ENCODE results near the gene NR3C2. TPM values are rescaled to one million over a fixed set of nuclear protein-coding genes. Genes with fewer than 3 reads are reported as not detected.

NR3C2 gene
- polyA plus RNA-seq, 1 of the 3 experiments (the other 2 are of a cell fraction): 0.02 TPM

DNA sequence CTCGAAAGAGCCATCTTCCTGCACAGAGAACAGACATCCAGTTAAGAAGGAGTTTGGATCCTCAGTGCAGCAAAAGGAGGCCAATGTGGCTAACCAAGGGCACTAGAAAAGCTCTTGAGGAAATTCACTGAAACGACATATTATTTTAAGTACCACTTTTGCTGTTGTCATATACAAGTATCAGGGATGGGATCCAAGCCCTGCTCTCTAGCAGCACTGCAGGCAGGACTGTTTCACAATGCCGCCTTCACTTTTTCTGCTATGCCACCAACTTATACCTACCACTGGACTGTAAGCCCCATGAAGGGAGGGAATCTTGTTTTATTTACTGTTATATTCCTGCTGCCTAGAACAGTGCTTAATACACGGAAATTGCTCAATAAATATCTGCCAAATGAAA is 299.0 kb downstream of the NR3C2 start:
- Histone ChIP-seq H3F3A (replicated peaks; ENCODE audit: insufficient read depth) (no peaks in the 10 kb centered on the region), H3K27me3 (ENCODE audit: insufficient read depth) (no peaks in the 10 kb centered on the region), H3K4me2 (no peak overlapping the region), H4K20me1 (ENCODE audit: insufficient read depth) (no peaks in the 10 kb centered on the region), H3K4me3 (ENCODE audit: low read depth in 2 of 2, low read length in 1 of 2) (no peak overlapping the region), H3K36me3 (replicated peaks in 1 of 2; ENCODE audit: control insufficient read depth in 1 of 2, insufficient read depth in 2 of 2, low read length in 1 of 2) (no peaks in the 10 kb centered on the region), H3K79me2 (ENCODE audit: insufficient read depth) (no peaks in the 10 kb centered on the region), H3K9me2 (no peaks in the 10 kb centered on the region), H3K9ac (no peak overlapping the region), H2AFZ (ENCODE audit: low read depth) (no peak overlapping the region), H3K27ac (ENCODE audit: low read depth in 2 of 2, low read length in 1 of 2) (no peak overlapping the region), H3K9me3 (no peaks in the 10 kb centered on the region), H3K4me1 (ENCODE audit: control insufficient read depth in 1 of 2, insufficient read depth in 2 of 2, low read depth in 1 of 2, low read length in 1 of 2) (no peaks in the 10 kb centered on the region)
- ChIA-PET POLR2A (no interaction called here), CTCF (interaction anchor here (0.6 kb wide), 1 partner anchor 1256 kb away, joined by 3 read pairs; no protein-coding TSS in a partner anchor)
- WGBS (ENCODE audit: low lambda C conversion rate): 47% methylated on average over 4 of the region's 4 CpGs
- DNase-seq: no peak
- TF ChIP-seq, protein P1, sequence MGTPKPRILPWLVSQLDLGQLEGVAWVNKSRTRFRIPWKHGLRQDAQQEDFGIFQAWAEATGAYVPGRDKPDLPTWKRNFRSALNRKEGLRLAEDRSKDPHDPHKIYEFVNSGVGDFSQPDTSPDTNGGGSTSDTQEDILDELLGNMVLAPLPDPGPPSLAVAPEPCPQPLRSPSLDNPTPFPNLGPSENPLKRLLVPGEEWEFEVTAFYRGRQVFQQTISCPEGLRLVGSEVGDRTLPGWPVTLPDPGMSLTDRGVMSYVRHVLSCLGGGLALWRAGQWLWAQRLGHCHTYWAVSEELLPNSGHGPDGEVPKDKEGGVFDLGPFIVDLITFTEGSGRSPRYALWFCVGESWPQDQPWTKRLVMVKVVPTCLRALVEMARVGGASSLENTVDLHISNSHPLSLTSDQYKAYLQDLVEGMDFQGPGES (IDR thresholded peaks at IDR 0.05; ENCODE audit: low read depth, low read length): no peak
- TF ChIP-seq NRF1 (IDR thresholded peaks at IDR 0.05; ENCODE audit: low read depth, low read length): no peak
- no peak for TF ChIP-seq JUND (IDR thresholded peaks at IDR 0.05)
- TF ChIP-seq NFIC (IDR thresholded peaks at IDR 0.05; ENCODE audit: borderline replicate concordance): no peak
- TF ChIP-seq, protein P2, sequence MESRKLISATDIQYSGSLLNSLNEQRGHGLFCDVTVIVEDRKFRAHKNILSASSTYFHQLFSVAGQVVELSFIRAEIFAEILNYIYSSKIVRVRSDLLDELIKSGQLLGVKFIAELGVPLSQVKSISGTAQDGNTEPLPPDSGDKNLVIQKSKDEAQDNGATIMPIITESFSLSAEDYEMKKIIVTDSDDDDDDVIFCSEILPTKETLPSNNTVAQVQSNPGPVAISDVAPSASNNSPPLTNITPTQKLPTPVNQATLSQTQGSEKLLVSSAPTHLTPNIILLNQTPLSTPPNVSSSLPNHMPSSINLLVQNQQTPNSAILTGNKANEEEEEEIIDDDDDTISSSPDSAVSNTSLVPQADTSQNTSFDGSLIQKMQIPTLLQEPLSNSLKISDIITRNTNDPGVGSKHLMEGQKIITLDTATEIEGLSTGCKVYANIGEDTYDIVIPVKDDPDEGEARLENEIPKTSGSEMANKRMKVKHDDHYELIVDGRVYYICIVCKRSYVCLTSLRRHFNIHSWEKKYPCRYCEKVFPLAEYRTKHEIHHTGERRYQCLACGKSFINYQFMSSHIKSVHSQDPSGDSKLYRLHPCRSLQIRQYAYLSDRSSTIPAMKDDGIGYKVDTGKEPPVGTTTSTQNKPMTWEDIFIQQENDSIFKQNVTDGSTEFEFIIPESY (IDR thresholded peaks at IDR 0.05; ENCODE audit: borderline replicate concordance, low read depth): no peak
- no peak for TF ChIP-seq RAD21 (IDR thresholded peaks at IDR 0.05; ENCODE audit: low read length)
- TF ChIP-seq TCF12 (IDR thresholded peaks at IDR 0.05): no peak
- TF ChIP-seq RXRA (IDR thresholded peaks at IDR 0.05; ENCODE audit: borderline replicate concordance, low read depth): no peak
- TF ChIP-seq, protein P3, sequence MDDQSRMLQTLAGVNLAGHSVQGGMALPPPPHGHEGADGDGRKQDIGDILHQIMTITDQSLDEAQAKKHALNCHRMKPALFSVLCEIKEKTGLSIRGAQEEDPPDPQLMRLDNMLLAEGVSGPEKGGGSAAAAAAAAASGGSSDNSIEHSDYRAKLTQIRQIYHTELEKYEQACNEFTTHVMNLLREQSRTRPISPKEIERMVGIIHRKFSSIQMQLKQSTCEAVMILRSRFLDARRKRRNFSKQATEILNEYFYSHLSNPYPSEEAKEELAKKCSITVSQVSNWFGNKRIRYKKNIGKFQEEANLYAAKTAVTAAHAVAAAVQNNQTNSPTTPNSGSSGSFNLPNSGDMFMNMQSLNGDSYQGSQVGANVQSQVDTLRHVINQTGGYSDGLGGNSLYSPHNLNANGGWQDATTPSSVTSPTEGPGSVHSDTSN (IDR thresholded peaks at IDR 0.05): no peak
- TF ChIP-seq SMC3 (IDR thresholded peaks at IDR 0.05; ENCODE audit: low read depth, low read length): no peak
- TF ChIP-seq EZH2phosphoT487 (IDR thresholded peaks at IDR 0.05; ENCODE audit: borderline replicate concordance, low read depth): no peak
- TF ChIP-seq ELF1 (IDR thresholded peaks at IDR 0.05): no peak
- TF ChIP-seq MEF2A (IDR thresholded peaks at IDR 0.05; ENCODE audit: borderline replicate concordance, low read depth): no peak
- TF ChIP-seq EP300 (IDR thresholded peaks at IDR 0.05; ENCODE audit: borderline replicate concordance in 1 of 2, low read depth in 1 of 2, low read length in 1 of 2): no peak
- TF ChIP-seq FOXJ3 (CRISPR knock-in tag; IDR thresholded peaks at IDR 0.05): no peak
- TF ChIP-seq GABPA (IDR thresholded peaks at IDR 0.05; ENCODE audit: low read depth): no peak
- TF ChIP-seq MXI1 (IDR thresholded peaks at IDR 0.05; ENCODE audit: low read depth, low read length): no peak
- TF ChIP-seq, protein P4, sequence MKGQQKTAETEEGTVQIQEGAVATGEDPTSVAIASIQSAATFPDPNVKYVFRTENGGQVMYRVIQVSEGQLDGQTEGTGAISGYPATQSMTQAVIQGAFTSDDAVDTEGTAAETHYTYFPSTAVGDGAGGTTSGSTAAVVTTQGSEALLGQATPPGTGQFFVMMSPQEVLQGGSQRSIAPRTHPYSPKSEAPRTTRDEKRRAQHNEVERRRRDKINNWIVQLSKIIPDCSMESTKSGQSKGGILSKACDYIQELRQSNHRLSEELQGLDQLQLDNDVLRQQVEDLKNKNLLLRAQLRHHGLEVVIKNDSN (IDR thresholded peaks at IDR 0.05; ENCODE audit: borderline replicate concordance, low read depth): no peak
- TF ChIP-seq, protein P5, sequence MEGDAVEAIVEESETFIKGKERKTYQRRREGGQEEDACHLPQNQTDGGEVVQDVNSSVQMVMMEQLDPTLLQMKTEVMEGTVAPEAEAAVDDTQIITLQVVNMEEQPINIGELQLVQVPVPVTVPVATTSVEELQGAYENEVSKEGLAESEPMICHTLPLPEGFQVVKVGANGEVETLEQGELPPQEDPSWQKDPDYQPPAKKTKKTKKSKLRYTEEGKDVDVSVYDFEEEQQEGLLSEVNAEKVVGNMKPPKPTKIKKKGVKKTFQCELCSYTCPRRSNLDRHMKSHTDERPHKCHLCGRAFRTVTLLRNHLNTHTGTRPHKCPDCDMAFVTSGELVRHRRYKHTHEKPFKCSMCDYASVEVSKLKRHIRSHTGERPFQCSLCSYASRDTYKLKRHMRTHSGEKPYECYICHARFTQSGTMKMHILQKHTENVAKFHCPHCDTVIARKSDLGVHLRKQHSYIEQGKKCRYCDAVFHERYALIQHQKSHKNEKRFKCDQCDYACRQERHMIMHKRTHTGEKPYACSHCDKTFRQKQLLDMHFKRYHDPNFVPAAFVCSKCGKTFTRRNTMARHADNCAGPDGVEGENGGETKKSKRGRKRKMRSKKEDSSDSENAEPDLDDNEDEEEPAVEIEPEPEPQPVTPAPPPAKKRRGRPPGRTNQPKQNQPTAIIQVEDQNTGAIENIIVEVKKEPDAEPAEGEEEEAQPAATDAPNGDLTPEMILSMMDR (IDR thresholded peaks at IDR 0.05): no peak

Measured in SK-N-SH (cell line).